ENCODE results near the gene CCDC88C.

The CCDC88C gene

GRCh38 chr14:91456283-91456682 is 38.7 kb upstream of the CCDC88C start:
- H3K36me3 ChIP-seq (ENCODE audit: low read depth), result peaks cover 48% of the 10 kb centered on the region
- ATAC-seq (ENCODE audit: low read depth), result no peak
- no peak for TF ChIP-seq CTCF (IDR thresholded peaks at IDR 0.05; ENCODE audit: poor library complexity, severe bottlenecking)

GRCh38 chr14:91454580-91454979 is 37.0 kb upstream of the CCDC88C start:
- ATAC-seq (ENCODE audit: low read depth) (no peak), DNase-seq (ENCODE audit: low spot score) (no peak)
- Histone ChIP-seq H3K27me3 (ENCODE audit: insufficient read depth, poor library complexity, severe bottlenecking) (no peaks in the 10 kb centered on the region), H3K27ac (ENCODE audit: poor library complexity, severe bottlenecking) (no peak overlapping the region), H3K36me3 (ENCODE audit: low read depth) (peaks cover 31% of the 10 kb centered on the region), H3K4me1 (ENCODE audit: insufficient read depth, poor library complexity, severe bottlenecking) (peaks cover 8% of the 10 kb centered on the region), H3K4me3 (ENCODE audit: severe bottlenecking) (no peak overlapping the region), H3K9me3 (ENCODE audit: severe bottlenecking) (no peaks in the 10 kb centered on the region)
- TF ChIP-seq CTCF (IDR thresholded peaks at IDR 0.05; ENCODE audit: poor library complexity, severe bottlenecking), result no peak

More at GRCh38 chr14:91456283-91456682, 38.7 kb upstream of the CCDC88C start:
- no peak for DNase-seq (ENCODE audit: low spot score)
- Histone ChIP-seq H3K27ac (ENCODE audit: poor library complexity, severe bottlenecking) (no peak overlapping the region), H3K4me3 (ENCODE audit: severe bottlenecking) (no peak overlapping the region), H3K27me3 (ENCODE audit: insufficient read depth, poor library complexity, severe bottlenecking) (no peaks in the 10 kb centered on the region), H3K9me3 (ENCODE audit: severe bottlenecking) (no peaks in the 10 kb centered on the region), H3K4me1 (ENCODE audit: insufficient read depth, poor library complexity, severe bottlenecking) (peaks cover 8% of the 10 kb centered on the region)

DNA sequence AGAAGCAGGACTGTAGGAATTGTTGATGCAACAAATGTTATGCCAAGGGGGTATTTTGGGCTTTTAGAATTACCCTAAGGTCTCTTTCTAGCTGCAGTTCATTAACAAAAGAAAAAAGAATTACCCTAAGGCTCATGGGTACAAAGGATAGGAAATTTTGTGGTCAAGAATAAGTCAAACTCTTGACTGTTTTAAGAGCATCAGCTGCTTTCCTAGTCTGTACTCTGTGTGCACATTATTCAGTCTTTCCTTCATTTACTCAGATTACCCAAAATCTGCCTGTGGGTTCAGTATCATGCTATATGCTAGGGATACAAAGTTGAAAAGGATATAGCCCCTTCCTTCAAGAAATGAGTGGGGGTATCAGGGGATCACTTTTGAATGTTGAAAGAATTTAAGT is 36.5 kb upstream of the CCDC88C start:
- Histone ChIP-seq H3K27ac (ENCODE audit: poor library complexity, severe bottlenecking) (no peak overlapping the region), H3K27me3 (ENCODE audit: insufficient read depth, poor library complexity, severe bottlenecking) (no peaks in the 10 kb centered on the region), H3K36me3 (ENCODE audit: low read depth) (peaks cover 27% of the 10 kb centered on the region), H3K9me3 (ENCODE audit: severe bottlenecking) (no peaks in the 10 kb centered on the region), H3K4me3 (ENCODE audit: severe bottlenecking) (no peak overlapping the region), H3K4me1 (ENCODE audit: insufficient read depth, poor library complexity, severe bottlenecking) (peaks cover 8% of the 10 kb centered on the region)
- no peak for TF ChIP-seq CTCF (IDR thresholded peaks at IDR 0.05; ENCODE audit: poor library complexity, severe bottlenecking)
- ATAC-seq (ENCODE audit: low read depth), result no peak
- DNase-seq (ENCODE audit: low spot score), result no peak

DNA sequence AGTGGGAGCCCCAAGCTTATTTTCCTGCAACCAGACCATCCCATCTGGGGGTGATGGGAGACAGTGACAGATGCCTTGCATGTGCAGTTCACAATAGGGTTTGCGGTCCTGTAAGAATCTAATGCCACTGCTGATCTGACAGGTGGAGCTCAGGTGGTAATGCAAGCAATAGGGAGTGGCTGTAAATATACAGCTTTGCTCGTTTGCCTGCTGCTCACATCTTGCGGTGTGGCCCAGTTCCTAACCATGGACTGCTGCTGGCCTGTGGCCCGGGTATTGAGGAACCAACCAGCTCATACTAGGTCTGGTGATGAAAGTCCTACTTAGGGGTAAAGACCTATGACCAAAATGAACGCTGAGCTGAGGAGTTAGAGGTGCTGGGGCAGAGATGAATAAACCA is 36.1 kb upstream of the CCDC88C start:
- DNase-seq (ENCODE audit: low spot score), result no peak
- peaks cover 23% of the 10 kb centered on the region for H3K36me3 ChIP-seq (ENCODE audit: low read depth)
- ATAC-seq (ENCODE audit: low read depth), result 0 out of 3 replicates have a peak, but pooled peaks have one; percentile 26
- H3K4me1 ChIP-seq (ENCODE audit: insufficient read depth, poor library complexity, severe bottlenecking), result peaks cover 6% of the 10 kb centered on the region
- no peak overlapping the region for H3K4me3 ChIP-seq (ENCODE audit: severe bottlenecking)
- H3K9me3 ChIP-seq (ENCODE audit: severe bottlenecking), result no peaks in the 10 kb centered on the region
- TF ChIP-seq CTCF (IDR thresholded peaks at IDR 0.05; ENCODE audit: poor library complexity, severe bottlenecking), result no peak
- H3K27me3 ChIP-seq (ENCODE audit: insufficient read depth, poor library complexity, severe bottlenecking), result no peaks in the 10 kb centered on the region
- no peak overlapping the region for H3K27ac ChIP-seq (ENCODE audit: poor library complexity, severe bottlenecking)

GRCh38 chr14:91444335-91445020 is 26.9 kb upstream of the CCDC88C start:
- no peak overlapping the region for H3K4me3 ChIP-seq (ENCODE audit: severe bottlenecking)
- no peak overlapping the region for H3K27ac ChIP-seq (ENCODE audit: poor library complexity, severe bottlenecking)
- peaks cover 11% of the 10 kb centered on the region for H3K27me3 ChIP-seq (ENCODE audit: insufficient read depth, poor library complexity, severe bottlenecking)
- TF ChIP-seq CTCF (IDR thresholded peaks at IDR 0.05; ENCODE audit: poor library complexity, severe bottlenecking), result no peak
- H3K9me3 ChIP-seq (ENCODE audit: severe bottlenecking), result peaks cover 3% of the 10 kb centered on the region
- ATAC-seq (ENCODE audit: low read depth) (no peak), DNase-seq (ENCODE audit: low spot score) (no peak)
- no peaks in the 10 kb centered on the region for H3K4me1 ChIP-seq (ENCODE audit: insufficient read depth, poor library complexity, severe bottlenecking)
- H3K36me3 ChIP-seq (ENCODE audit: low read depth), result no peaks in the 10 kb centered on the region

All from RWPE2 (cell line).